ENCODE results near the gene CAPN11. TPM values are rescaled to one million over a fixed set of nuclear protein-coding genes. Genes with fewer than 3 reads are reported as not detected.

The CAPN11 gene
- total RNA-seq (under 1 TPM in 1 of 4 donors, not detected in 3; 0.32 TPM), polyA plus RNA-seq (under 1 TPM; 0.05 to 0.16 (median 0.11) TPM)
- long read RNA-seq, donor 1: 0 reads
- long read RNA-seq, donor 2: 0 reads

DNA sequence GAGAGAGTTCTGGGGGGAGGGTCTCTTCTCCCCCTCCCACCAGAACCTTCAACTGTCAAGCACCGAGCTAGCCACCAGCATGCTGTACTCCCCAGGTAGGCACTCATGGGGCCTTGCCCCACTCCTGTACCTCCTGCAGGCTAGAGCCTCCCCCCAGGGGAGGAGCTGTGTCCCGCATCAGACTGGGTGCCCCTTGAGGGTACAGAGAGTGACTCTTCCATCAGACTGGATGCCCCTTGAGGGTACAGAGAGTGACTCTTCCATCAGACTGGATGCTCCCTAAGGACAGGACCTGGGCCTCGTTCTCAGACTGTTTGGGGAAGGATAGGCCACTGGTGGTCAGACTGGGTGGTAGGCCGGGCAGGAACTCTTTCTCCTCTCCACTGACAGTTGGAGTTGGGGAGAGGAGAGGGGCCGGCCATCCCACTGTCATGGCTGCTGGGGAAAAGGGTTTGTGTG, at the start of gene CAPN11:
Gene CAPN11, plus strand, starts transcription at position 51 of the 459 bp plus-strand sequence. Its CDS starts 29 bp downstream, at position 80.
- ATAC-seq: no peak
- TF ChIP-seq, protein P1, sequence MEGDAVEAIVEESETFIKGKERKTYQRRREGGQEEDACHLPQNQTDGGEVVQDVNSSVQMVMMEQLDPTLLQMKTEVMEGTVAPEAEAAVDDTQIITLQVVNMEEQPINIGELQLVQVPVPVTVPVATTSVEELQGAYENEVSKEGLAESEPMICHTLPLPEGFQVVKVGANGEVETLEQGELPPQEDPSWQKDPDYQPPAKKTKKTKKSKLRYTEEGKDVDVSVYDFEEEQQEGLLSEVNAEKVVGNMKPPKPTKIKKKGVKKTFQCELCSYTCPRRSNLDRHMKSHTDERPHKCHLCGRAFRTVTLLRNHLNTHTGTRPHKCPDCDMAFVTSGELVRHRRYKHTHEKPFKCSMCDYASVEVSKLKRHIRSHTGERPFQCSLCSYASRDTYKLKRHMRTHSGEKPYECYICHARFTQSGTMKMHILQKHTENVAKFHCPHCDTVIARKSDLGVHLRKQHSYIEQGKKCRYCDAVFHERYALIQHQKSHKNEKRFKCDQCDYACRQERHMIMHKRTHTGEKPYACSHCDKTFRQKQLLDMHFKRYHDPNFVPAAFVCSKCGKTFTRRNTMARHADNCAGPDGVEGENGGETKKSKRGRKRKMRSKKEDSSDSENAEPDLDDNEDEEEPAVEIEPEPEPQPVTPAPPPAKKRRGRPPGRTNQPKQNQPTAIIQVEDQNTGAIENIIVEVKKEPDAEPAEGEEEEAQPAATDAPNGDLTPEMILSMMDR (IDR thresholded peaks at IDR 0.05): no peak

DNA sequence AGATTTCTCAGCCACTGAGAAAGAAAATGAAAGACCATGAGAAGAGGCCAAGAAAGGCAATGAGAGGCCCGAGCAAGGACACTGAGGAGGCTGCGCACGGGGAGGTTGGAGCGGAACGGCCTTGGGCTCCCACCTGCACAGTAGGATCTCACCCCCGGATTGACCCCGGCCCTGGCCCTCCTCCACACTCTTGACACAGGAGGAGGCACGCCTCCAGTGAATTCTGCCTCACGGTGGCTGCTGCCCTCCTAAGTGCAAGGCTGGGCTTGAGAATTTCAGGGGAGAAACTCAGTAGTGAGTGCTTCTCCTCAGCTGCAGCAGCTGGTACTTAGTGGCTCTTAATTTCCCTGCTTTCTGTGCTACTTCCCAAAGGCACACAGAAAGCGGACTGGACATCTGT, 49.4 kb upstream of the CAPN11 start:
- intact Hi-C loops (cut with DNase I): loop anchor here (1.0 to 10.0 kb wide), 2 partner anchors 18 to 226 kb away; partner anchors contain the start of genes MRPL14 (in 1 of the 2) and TMEM63B (in 1 of the 2)
- TF ChIP-seq, protein P1 (IDR thresholded peaks at IDR 0.05): no peak
- H3K27me3 ChIP-seq (ENCODE audit: insufficient read depth in 3 of 3, low read length in 2 of 3): no peaks in the 10 kb centered on the region
- no peak for DNase-seq
- ATAC-seq: peak in 1 of 4 donors; percentile 18
- H3K27ac ChIP-seq: peak overlapping the region; percentile 99
- H3K9me3 ChIP-seq: no peaks in the 10 kb centered on the region
- H3K4me3 ChIP-seq: peak overlapping the region; percentile 21
- peaks cover 85% of the 10 kb centered on the region for H3K4me1 ChIP-seq
- H3K36me3 ChIP-seq (ENCODE audit: insufficient read depth in 1 of 2, low read depth in 1 of 2): peaks cover 9 to 48% of the 10 kb centered on the region in 2 donors
- WGBS, 3 donors: 31 to 51% (median 50%) methylated on average over 10 of the region's 10 CpGs

More for the DNA sequence above, at the start of gene CAPN11:
- no peaks in the 10 kb centered on the region for H3K27me3 ChIP-seq (ENCODE audit: insufficient read depth in 3 of 3, low read length in 2 of 3)
- WGBS, 3 donors: 74 to 94% (median 85%) methylated on average over 5 of the region's 5 CpGs
- intact Hi-C loops (cut with DNase I): no loop called here
- H3K27ac ChIP-seq: no peak within 1 kb of the TSS
- H3K4me1 ChIP-seq: no peaks in the 10 kb centered on the region
- H3K36me3 ChIP-seq (ENCODE audit: insufficient read depth in 1 of 2, low read depth in 1 of 2): peaks cover 0 to 12% of the 10 kb centered on the region in 2 donors
- DNase-seq: no peak
- H3K4me3 ChIP-seq: no peak within 1 kb of the TSS
- H3K9me3 ChIP-seq: no peaks in the 10 kb centered on the region

DNA sequence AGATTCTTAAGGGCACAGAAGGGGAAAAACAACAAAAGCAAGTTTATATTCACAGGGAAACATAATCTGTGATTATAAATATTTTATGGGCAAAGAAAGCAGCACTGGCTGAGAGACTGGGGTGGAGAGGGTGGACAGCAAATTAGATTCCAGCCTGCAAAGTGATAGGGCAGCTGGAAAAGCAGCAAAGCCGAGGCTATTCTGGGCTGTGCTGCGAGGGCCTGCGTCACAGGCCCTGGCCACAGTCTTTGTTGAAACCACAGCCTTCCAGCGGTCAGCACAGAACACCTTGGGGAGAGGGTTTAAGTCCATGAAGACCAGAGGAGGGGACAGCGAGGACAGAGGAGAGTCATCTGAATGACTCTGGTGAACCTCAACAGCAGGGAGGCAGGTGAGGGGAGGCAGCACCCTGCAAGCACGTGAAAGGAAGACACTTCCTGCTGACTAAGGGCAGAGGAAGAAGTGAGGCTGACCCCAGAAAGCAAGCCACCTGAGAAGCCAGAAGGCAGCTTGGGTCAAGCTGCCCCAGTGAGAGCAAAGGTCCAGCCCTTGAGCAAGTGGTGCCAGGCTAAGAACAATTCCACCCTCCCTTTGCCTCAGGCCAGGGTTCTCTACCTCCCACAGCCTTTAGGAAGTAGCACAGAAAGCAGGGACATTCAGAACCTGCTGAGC, 48.5 kb upstream of the CAPN11 start:
- Histone ChIP-seq H3K9me3 (no peaks in the 10 kb centered on the region), H3K27ac (peak overlapping the region; percentile 99), H3K4me3 (peak overlapping the region; percentile 21), H3K27me3 (ENCODE audit: insufficient read depth in 3 of 3, low read length in 2 of 3) (no peaks in the 10 kb centered on the region), H3K36me3 (ENCODE audit: insufficient read depth in 1 of 2, low read depth in 1 of 2) (peaks cover 9 to 53% of the 10 kb centered on the region in 2 donors), H3K4me1 (peaks cover 79% of the 10 kb centered on the region)
- DNase-seq (peak; percentile 57 to 76), ATAC-seq (peak; percentile 89 to 91 (median 90))
- TF ChIP-seq, protein P1 (IDR thresholded peaks at IDR 0.05): no peak
- intact Hi-C loops (cut with DNase I): no loop called here
- WGBS, 3 donors: 29 to 41% (median 35%) methylated on average over 6 of the region's 6 CpGs

DNA sequence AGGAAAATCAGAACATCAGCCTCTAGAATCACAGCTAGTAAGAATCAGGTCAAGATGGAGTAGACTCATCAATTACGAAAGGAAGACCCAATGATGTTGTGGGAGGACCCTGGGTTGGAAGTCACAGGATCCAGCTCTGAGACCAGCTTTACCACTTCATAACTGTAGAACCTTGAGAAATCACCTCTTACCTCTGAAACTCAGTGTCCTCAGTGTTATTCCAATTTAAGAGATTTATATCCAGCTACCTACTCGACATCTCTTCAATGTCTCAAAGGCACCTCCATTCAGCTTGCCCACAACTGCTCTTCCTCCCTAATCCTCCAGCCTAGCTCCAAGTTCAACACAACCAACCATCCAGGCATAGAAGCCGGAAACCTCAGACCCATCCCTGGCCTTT, 47.7 kb upstream of the CAPN11 start:
- Histone ChIP-seq H3K27me3 (ENCODE audit: insufficient read depth in 3 of 3, low read length in 2 of 3) (no peaks in the 10 kb centered on the region), H3K4me1 (peaks cover 78% of the 10 kb centered on the region), H3K9me3 (no peaks in the 10 kb centered on the region), H3K4me3 (peak overlapping the region; percentile 2), H3K36me3 (ENCODE audit: insufficient read depth in 1 of 2, low read depth in 1 of 2) (peaks cover 5 to 59% of the 10 kb centered on the region in 2 donors), H3K27ac (peak overlapping the region; percentile 99)
- intact Hi-C loops (cut with DNase I): no loop called here
- 90 to 96% (median 92%) methylated on average over 3 of the region's 3 CpGs for WGBS, 3 donors
- ATAC-seq (no peak), DNase-seq (no peak)
- TF ChIP-seq, protein P1 (IDR thresholded peaks at IDR 0.05): no peak

All from psoas muscle (tissue), 8 donors.